GM18499 (cell line): ENCODE data around the gene CCNT1.
A peak's percentile ranks its signal among the peaks of the same experiment; 100 is the strongest.
"Not testable (repeated sequence)": the region's sequence is repeated elsewhere in the genome, so short reads cannot be mapped to it uniquely, and the experiment has no call there.

Experiments used
- ATAC-seq: cut with Tn5 transposase; IDR thresholded peaks from one replicate; pipeline ENCODE4 v1.9.1; 2021; ENCODE audit warnings: moderate number of reproducible peaks; ENCODE audit not compliant: insufficient read depth, unreplicated experiment

The CCNT1 gene

DNA sequence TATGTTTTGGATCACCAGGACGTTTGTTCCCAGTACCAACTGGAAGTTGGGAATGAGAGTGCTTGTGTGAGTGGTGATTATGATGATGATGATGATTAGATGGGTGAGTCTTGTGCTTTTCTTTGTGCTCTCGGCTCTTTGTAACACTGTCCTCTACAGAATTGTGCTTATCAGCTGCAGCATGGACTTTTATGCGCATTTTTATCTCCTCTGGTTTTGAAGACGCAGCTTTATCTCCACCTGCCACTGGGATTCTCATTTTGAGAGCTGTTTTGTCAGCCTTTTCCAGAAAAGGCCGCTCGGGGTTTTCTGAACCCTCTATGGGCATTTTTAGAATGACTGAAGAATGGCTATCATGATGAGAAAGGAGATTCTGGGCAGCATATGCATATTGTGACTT is 22.9 kb downstream of the CCNT1 start:
- ATAC-seq = no peak

DNA sequence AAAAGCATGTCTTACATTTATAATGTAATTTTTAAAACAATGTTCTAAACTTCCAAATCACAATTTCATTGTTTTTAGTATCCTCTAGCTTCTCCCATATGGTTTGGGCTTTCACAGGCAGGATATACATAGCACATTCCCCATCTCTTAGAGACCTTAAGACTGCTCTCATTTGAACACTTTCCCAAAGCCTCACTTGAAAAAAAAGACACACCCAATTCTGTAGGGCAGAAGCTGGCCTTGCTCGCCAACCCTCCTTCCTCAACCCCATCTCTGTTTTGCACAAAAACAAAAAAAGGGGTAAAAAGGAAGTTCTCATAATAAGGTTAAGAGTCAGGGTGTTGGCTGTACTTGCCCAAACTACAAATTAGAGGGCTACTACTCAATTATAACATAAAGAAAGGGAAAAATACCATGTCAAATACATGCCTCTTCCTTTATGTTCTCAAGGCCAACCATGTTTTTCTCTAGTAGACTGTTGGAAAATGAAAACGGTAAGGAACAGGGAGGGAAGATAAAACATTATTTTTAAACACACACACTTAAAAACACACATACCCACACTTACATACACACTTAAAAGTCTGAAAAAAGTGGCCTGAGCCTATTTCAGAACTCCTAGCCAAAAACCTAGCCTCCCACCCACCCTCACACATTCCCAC is 24.6 kb downstream of the CCNT1 start:
- no peak for ATAC-seq

DNA sequence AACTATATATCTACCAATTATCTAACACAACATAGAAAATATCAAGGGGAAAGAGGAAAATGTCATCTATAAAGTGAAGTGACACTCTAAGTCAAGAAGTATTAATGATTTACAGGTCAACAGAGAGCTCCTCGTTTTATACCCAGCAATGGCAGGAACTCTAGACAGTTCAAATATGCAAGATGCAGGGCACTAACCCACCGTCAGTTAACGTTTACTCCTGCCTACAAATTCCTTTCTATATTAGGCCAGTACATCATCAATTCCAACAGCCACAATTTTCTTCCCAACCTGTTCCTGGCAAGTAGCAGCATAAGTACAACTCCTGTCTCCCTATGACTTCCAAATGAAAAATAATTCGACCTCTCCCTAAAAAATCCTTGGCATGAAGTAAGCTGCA is 25.5 kb downstream of the CCNT1 start:
- no peak for ATAC-seq

DNA sequence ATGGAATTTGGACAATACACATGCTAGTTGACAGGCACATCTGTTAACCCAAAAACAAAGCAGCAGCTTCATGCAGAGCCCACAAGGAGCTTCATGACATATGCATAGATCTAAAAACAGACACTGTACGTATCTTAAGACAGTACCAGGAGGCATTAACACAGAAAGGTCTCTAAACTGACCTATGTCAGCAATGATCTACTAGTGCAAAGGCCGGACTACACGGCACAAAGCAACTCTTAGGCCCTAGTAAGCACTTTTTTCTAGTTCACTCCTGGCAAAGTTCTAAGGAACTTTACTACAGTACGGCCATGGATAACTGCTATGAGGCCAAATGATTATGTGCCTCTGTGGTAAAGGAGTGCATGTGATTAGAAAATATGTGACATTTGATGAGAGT is 26.1 kb downstream of the CCNT1 start:
- no peak for ATAC-seq

DNA sequence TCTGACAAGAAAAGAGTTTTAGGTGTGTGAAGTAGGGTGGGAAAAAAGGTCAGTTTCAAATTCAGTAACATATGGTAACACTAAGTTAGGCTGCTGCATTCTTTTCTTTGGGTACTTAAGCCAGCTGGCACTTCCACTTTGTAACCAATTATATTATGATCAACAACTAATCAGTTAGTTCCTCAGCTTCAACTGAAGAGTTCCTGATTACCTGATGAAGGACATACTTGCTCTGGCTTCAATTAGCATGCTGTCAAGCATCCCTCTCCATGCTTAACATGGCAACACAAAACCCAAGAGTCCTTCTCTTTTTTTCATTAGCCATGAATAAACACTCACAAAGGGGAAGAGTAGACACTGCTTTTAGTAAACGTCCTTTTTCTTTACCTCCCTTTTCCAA is 27.7 kb downstream of the CCNT1 start:
- no peak for ATAC-seq

DNA sequence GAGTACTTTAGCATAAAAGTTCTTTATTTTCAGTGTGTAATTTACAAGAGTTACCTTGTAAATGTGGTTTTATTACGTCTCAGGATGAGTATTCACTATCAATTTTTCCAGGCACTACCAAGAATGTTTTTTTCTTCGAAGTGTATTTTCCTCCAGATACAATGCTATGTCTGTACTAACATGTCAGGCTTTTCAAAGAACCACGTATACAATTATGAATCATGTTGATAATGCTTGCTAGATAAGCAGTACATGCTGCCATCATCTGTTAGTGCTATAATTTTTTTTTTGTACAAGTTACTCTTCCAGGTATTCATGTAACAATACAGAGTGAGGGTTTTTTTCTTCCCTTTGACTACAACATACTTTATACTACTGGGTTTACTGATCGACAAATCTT is 28.9 kb downstream of the CCNT1 start:
- no peak for ATAC-seq

DNA sequence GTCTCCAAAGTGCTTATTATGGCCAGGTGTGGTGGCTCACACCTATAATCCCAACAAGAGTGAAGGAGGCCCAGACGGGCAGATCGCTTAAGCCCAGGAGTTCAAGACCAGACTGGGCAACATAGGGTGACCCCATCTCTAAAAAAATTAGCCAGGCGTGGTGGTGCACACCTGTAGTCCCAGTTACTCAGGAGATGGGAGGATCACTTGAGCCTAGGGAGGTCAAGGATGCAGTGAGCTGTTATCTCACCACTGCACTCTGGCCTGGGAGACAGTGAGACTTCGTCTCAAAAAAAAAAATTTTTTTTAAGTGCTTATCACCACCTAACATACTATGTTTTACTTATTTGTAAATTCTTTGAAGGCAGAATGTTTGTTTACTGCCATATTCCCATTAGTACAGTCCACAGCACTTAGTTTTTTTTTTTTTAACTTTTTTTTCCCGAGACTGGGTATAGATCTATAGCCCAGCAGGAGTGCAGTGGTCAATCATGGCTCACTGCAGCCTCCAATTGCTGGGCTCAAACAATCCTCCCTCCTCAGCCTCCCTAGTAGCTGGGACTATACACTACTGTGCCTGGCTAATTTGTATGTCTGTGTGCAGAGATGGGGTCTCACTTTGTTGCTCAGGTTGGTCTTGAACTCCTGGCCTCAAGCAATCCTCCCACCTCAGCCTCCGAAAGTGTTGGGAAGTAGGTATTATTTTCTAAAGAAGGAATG is 29.7 kb downstream of the CCNT1 start:
- no peak for ATAC-seq

DNA sequence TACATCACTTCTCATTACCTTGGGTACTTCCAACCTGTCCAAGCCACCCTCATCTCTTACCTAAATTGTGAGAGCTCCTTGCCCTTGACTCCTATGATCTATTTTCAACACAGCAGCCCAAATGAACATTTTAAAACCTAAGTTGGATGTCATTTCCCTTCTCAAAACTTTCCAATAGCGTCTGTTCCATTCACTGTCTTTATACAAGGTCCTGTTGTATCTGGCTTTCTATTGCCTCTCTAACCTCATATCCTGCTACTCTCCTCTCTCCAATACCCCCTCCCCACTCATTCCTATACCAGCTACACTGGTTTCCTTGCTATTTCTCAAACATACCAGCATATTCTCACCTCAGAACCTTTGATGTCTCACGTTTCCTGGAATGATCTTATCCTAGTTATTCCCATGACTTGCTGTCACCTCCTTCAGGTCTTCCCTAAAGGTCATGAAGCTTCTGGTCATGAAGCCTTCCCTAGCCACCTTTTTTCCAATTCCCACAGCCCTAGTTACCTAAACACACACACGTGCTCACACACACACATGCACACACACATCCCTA is 30.4 kb downstream of the CCNT1 start:
- ATAC-seq = no peak

DNA sequence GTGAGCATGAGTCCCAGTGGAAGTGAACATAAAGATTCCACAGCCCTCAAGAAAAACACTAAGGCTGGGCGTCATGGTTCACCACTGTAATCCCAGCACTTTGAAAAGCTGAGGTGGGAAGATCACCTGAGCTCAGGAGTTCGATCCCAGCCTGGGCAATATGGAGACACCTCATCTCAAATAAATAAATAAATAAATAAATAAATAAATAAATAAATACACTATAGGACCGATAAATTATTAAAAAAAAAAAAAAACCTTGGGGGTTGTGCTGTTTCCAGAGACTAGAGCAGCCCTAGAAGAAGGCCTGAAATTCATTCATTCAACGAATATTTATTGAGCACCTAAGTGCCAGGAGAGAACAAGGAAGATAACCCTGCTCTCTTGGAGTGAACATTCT is 33.0 kb downstream of the CCNT1 start:
- no peak for ATAC-seq

DNA sequence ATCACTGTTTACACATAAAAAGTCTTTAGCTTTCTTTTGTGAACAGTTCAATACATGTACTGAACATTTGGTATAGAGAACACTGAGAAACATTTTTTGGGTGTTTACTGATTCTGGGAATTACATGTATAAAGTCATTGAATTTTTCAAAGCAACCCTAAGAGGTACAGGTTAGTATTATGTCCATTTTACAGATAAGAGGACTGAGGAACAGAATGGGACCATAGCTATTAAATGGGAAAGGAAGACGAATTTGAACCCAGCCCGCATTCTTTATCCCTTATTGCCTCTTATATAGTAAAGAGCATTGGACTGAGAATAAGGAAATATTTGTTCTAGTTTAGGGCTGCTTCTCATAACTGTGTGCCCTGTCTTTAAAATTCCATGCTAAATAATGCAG is 33.6 kb downstream of the CCNT1 start:
- no peak for ATAC-seq

DNA sequence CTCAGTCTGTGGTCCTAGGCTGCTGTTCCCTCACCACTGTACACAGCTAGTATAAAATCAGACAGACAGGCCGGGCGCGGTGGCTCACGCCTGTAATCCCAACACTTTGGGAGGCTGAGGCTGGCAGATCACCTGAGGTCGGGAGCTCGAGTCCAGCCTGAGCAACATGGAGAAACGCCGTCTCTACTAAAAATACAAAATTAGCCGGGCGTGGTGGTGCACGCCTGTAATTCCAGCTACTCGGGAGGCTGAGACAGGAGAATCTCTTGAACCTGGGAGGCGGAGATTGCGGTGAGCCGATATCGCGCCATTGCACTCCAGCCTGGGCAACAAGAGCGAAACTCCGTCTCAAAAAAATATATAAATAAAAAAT is 34.0 kb downstream of the CCNT1 start:
- not testable (repeated sequence) for ATAC-seq

DNA sequence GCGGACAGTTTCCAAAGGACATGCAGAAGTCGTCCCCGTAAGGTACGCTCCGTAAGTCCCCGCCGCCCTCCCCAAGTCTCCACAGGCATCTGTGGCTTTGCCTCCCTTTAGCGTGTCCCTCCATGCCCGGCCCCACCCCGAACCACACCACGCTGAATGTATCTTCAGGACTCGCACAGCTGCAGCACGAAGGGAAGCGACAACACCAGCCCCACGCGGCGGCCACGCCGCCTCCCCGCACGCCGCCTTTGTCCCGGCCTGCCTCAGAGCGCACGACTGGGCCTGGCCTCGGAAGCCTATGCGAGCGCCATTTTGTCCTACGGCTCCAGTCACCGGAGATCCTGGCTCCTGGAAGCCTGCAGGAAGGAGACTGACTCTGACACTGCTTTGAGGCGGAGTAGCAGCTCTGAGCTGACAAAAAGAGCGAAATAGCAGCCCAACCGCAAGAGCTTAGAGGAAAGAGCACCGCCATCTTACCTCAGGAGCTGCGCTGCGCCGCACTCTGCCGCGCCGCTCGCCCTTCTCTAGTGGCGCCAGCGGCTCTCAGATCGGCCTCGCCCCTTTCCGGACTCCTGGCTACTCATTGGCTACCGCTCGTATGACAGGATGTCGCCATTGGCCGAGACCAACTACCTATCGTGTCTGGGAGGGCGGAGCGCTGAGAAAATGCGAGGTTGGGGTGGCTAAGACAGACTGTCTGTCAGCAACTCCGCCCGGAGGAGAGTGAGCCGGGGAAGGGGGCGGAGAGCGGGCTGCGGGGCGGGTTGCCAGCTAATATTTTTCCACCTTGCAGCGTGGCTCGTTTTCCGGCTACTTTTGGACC is 34.6 kb downstream of the CCNT1 start, which contains the start of gene KANSL2:
Gene KANSL2, minus strand, starts transcription at position 529 of the 823 bp plus-strand sequence. CDS start 606 bp downstream, outside the sequence.
- peak; percentile 98 for ATAC-seq

DNA sequence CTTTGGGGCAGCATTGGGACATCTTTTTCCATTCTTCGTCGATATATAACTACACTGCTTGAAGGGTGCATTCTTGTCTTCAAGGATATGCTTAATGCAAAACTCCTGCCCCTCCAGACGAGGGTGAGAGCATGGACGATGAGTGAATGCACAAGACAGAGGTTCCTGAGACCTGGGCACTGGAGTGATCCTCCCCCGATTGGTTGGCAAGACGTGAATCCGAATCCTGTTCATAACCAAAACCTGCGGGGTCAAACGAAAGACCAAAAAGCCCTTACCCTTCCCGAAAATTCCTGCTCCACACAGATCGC is 35.2 kb downstream of the CCNT1 start:
- ATAC-seq = no peak

DNA sequence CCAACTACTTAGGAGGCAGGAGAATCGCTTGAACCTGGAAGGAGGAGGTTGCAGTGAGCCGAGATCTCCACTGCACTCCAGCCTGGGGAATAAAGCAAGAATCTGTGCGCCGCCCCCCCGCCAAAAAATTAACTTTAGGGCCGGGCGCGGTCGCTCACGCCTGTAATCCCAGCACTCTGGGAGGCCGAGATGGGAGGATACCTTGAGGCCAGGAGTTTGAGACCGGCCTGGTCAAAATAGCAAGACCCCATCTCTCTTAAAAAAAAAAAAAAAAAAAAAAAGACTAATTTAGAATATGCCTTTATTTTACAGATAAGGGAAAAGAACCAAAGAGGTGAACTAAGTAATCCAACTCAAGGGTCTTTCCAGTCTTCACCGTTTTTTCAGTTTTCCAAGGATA is 35.6 kb downstream of the CCNT1 start:
- ATAC-seq = no peak

DNA sequence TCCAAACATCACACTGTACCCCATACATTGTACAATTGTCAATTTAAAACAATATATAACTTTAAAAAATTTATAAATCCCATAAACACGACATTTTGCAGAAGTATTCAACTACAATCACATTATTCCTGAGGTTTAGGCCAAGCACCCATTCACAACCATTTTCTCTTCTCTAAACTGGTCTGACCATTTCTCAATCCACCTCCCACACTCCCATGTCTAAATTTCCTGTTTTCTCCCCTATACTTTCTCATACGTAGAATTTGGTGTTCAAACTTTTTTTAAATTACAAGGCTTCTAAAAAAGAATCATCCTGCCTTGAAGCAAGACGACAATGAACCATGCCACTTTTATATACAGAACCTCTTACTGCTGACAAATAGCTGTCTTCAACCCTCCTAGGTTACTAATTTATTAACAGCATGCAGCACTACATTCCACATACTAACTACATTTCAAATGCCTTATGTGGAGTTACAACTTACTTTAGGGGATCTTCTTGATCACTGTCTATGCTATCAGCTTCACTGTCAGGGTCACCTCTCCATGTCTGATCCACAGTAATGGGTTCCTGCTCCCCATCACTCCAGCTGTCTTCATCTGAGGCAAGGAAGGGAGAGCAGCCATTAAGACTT is 37.8 kb downstream of the CCNT1 start:
- ATAC-seq = no peak

DNA sequence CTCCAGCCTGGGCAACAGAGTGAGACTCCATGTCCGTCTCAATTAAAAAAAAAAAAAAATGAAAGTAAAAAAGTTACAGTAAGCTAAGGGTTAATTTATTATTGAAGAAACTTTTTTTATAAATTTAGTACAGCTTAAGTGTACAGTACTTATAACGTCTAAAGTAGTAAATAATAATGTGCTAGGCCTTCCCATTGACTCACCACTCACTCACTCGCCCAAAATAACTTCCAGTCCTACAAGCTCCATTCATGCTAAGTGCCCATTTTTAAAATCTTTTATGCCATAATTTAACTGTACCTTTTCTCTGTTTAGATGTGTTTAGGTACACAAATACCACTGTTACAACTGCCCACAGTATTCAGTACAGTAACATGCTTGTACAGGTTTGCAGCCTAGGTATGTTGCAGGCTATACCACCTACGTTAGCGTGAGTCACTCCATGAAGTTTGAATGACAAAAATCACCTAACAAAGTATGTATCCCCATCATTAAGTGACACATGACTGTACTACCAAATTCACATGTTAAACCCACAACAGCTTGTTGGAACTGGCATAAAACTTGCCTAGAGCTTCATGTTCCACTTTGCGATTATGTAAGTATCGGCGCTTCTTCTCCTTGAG is 45.2 kb downstream of the CCNT1 start:
- no peak for ATAC-seq

DNA sequence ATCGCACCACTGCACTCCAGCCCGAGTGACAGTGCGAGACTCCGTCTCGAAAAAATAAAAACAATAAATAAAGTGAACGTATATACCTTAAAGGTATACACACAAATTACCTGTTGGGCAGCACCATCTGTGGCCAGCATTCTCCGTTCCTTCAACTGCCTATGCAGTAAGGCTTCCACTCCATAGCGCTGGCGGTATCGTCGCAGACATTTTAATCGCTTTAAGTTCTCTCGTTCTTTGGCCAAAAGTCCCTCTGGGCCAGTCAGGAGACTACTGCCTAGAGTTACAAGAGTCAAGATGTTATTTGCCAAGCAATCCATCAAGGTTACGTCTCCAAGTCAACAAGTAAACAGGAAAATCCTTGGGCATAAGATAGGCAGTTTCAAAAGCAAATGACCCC is 47.5 kb downstream of the CCNT1 start:
- ATAC-seq = no peak

DNA sequence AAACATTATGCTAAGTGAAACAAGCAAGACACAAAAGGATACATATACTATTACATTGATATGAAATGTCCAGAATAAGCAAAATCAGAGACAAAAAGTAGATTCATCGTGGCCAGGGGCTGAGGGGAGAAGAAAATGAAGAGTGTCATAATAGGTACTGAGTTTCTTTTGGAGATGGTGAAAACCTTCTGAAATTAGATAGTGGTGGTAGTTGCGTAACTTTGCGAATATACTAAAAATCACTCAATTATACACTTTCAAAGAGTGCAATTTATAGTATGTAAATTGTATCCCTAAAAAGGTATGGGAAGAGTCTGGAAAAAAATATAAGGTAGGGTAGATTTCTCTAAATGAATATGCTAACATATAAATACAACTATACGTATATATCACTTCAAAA is 56.6 kb downstream of the CCNT1 start:
- no peak for ATAC-seq

DNA sequence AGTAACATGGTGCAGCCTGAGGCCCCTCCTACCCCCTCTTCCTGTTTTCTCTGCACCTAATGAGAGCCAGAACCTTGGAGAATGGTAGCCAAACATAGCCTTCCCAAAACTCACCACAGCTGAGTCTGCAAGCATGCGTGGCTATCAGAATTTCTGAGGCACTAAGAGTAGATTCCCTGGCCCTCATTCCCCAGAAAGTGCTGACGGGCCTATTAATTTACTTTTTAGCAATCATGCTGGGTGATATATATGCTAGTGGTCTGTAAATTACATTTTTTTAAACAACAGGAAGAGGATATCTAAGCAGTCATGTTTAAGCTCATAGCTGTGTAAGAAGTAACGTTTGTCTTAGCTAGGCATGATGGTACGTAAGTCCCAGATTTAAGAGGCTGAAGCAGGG is 64.8 kb downstream of the CCNT1 start:
- ATAC-seq = no peak

DNA sequence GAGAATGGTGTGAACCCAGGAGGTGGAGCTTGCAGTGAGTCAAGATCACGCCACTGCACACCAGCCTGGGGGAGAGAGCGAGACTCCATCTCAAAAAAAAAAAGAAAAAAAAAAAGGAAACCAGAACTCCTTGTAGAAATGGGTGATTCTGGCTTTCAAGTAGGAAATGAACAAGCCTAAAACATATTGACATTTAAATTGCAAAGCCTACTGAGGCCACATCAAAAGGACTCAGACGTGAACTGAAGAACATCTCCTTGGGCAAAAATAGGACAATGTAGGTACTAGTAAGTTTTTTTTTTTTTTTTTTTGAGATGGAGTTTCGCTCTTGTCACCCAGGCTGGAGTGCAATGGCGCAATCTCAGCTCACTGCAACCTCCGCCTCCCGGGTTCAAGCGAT is 71.2 kb downstream of the CCNT1 start:
- not testable (repeated sequence) for ATAC-seq
